HEK293 (cell line): Measurements from ENCODE around the gene SLF2.

Source experiments
- IKZF3 ChIP-seq: fragments of 450-650 bp; IDR thresholded peaks from 2 replicates; pipeline ENCODE4 v1.5.0; 2018; ENCODE audit warnings: missing biosample characterization, mild to moderate bottlenecking, missing genetic modification characterization, moderate library complexity
- KLF1 ChIP-seq: fragments of 450-650 bp; formaldehyde crosslinking; IDR thresholded peaks from 2 replicates; pipeline ENCODE4 v1.5.1; 2016; ENCODE audit warnings: missing biosample characterization, missing genetic modification characterization
- KLF16 ChIP-seq: fragments of 450-650 bp; formaldehyde crosslinking; IDR thresholded peaks from 2 replicates; pipeline ENCODE4 v1.5.1; 2017; ENCODE audit warnings: missing biosample characterization, missing genetic modification characterization
- KLF8 ChIP-seq: fragments of 450-650 bp; formaldehyde crosslinking; IDR thresholded peaks from 2 replicates; pipeline ENCODE4 v1.5.1; 2016; ENCODE audit warnings: missing biosample characterization, missing genetic modification characterization
- PRDM1 ChIP-seq: fragments of 450-650 bp; formaldehyde crosslinking; IDR thresholded peaks from 2 replicates; pipeline ENCODE4; 2016; ENCODE audit warnings: missing biosample characterization, missing genetic modification characterization
- PRDM2 ChIP-seq: fragments of 450-650 bp; formaldehyde crosslinking; IDR thresholded peaks from 2 replicates; pipeline ENCODE4 v1.5.1; 2016; ENCODE audit warnings: missing biosample characterization, missing genetic modification characterization, borderline replicate concordance
- ZBTB49 ChIP-seq: fragments of 450-650 bp; formaldehyde crosslinking; IDR thresholded peaks from 2 replicates; pipeline ENCODE4 v1.5.1; 2016; ENCODE audit warnings: missing biosample characterization, missing genetic modification characterization, low read depth
- ZEB2 ChIP-seq: fragments of 450-650 bp; formaldehyde crosslinking; IDR thresholded peaks from 2 replicates; pipeline ENCODE4 v1.5.1; 2016; ENCODE audit warnings: missing biosample characterization, missing genetic modification characterization
- ZFP37 ChIP-seq: fragments of 450-650 bp; formaldehyde crosslinking; IDR thresholded peaks from 2 replicates; pipeline ENCODE4 v1.5.1; 2016; ENCODE audit warnings: missing biosample characterization, missing genetic modification characterization
- ZFP69B ChIP-seq: fragments of 450-650 bp; formaldehyde crosslinking; IDR thresholded peaks from 2 replicates; pipeline ENCODE4 v1.5.1; 2016; ENCODE audit warnings: missing biosample characterization, missing genetic modification characterization
- ZNF121 ChIP-seq: fragments of 450-650 bp; formaldehyde crosslinking; IDR thresholded peaks from 2 replicates; pipeline ENCODE4 v1.5.1; 2016; ENCODE audit warnings: missing biosample characterization, missing genetic modification characterization
- ZNF132 ChIP-seq: fragments of 450-650 bp; formaldehyde crosslinking; IDR thresholded peaks from 2 replicates; pipeline ENCODE4 v1.5.1; 2017; ENCODE audit warnings: missing biosample characterization, missing genetic modification characterization, borderline replicate concordance
- ZNF140 ChIP-seq: fragments of 450-650 bp; formaldehyde crosslinking; IDR thresholded peaks from 2 replicates; pipeline ENCODE4 v1.5.1; 2016; ENCODE audit warnings: missing biosample characterization, missing genetic modification characterization
- ZNF248 ChIP-seq: fragments of 450-650 bp; formaldehyde crosslinking; IDR thresholded peaks from 2 replicates; pipeline ENCODE4 v1.5.1; 2017; ENCODE audit warnings: missing biosample characterization, missing genetic modification characterization
- ZNF324 ChIP-seq: fragments of 450-650 bp; formaldehyde crosslinking; IDR thresholded peaks from 2 replicates; pipeline ENCODE4 v1.5.1; 2016; ENCODE audit warnings: missing biosample characterization, missing genetic modification characterization
- ZNF341 ChIP-seq: fragments of 450-650 bp; formaldehyde crosslinking; IDR thresholded peaks from 2 replicates; pipeline ENCODE4; 2016; ENCODE audit warnings: low read depth, missing biosample characterization, missing genetic modification characterization
- ZNF426 ChIP-seq: fragments of 450-650 bp; formaldehyde crosslinking; IDR thresholded peaks from 2 replicates; pipeline ENCODE4 v1.5.1; 2017; ENCODE audit warnings: missing biosample characterization, missing genetic modification characterization, mild to moderate bottlenecking, inconsistent platforms, moderate library complexity
- ZNF521 ChIP-seq: fragments of 450-650 bp; formaldehyde crosslinking; IDR thresholded peaks from 2 replicates; pipeline ENCODE4 v1.5.1; 2017; ENCODE audit warnings: missing biosample characterization, mild to moderate bottlenecking, missing genetic modification characterization
- ZNF560 ChIP-seq: fragments of 450-650 bp; formaldehyde crosslinking; IDR thresholded peaks from 2 replicates; pipeline ENCODE4 v1.5.1; 2017; ENCODE audit warnings: missing biosample characterization, missing genetic modification characterization, borderline replicate concordance
- ZNF585B ChIP-seq: fragments of 450-650 bp; formaldehyde crosslinking; IDR thresholded peaks from 2 replicates; pipeline ENCODE4 v1.5.1; 2016; ENCODE audit warnings: missing biosample characterization, missing genetic modification characterization
- ZNF596 ChIP-seq: fragments of 450-650 bp; IDR thresholded peaks from 2 replicates; pipeline ENCODE4 v1.5.0; 2018; ENCODE audit warnings: missing biosample characterization, mild to moderate bottlenecking, missing genetic modification characterization, moderate library complexity
- ZNF610 ChIP-seq: fragments of 450-650 bp; formaldehyde crosslinking; IDR thresholded peaks from 2 replicates; pipeline ENCODE4 v1.5.1; 2016; ENCODE audit warnings: missing biosample characterization, missing genetic modification characterization, borderline replicate concordance
- ZNF621 ChIP-seq: fragments of 450-650 bp; formaldehyde crosslinking; IDR thresholded peaks from 2 replicates; pipeline ENCODE4 v1.5.1; 2017; ENCODE audit warnings: missing biosample characterization, missing genetic modification characterization
- ZNF623 ChIP-seq: fragments of 450-650 bp; formaldehyde crosslinking; IDR thresholded peaks from 2 replicates; pipeline ENCODE4 v1.5.1; 2016; ENCODE audit warnings: missing biosample characterization, missing genetic modification characterization
- ZNF624 ChIP-seq: fragments of 450-650 bp; formaldehyde crosslinking; IDR thresholded peaks from 2 replicates; pipeline ENCODE4 v1.5.1; 2017; ENCODE audit warnings: missing biosample characterization, missing genetic modification characterization
- ZNF626 ChIP-seq: fragments of 450-650 bp; sonication (Bioruptor Pico); formaldehyde crosslinking; IDR thresholded peaks from 2 replicates; pipeline ENCODE4 v1.5.1; 2018; ENCODE audit warnings: missing biosample characterization, missing genetic modification characterization, inconsistent platforms
- ZNF670 ChIP-seq: fragments of 450-650 bp; formaldehyde crosslinking; IDR thresholded peaks from 2 replicates; pipeline ENCODE4 v1.5.1; 2016; ENCODE audit warnings: missing biosample characterization, missing genetic modification characterization, low read depth
- ZNF747 ChIP-seq: fragments of 450-650 bp; formaldehyde crosslinking; IDR thresholded peaks from 2 replicates; pipeline ENCODE4 v1.5.1; 2016; ENCODE audit warnings: missing biosample characterization, missing genetic modification characterization
- ZNF777 ChIP-seq: fragments of 450-650 bp; formaldehyde crosslinking; IDR thresholded peaks from 2 replicates; pipeline ENCODE4 v1.5.1; 2017; ENCODE audit warnings: missing biosample characterization, missing genetic modification characterization, borderline replicate concordance
- ZNF830 ChIP-seq: fragments of 450-650 bp; IDR thresholded peaks from 2 replicates; pipeline ENCODE4 v1.5.0; 2018; ENCODE audit warnings: missing biosample characterization, missing genetic modification characterization, low read depth, mild to moderate bottlenecking, moderate library complexity
- ZSCAN16 ChIP-seq: fragments of 450-650 bp; formaldehyde crosslinking; IDR thresholded peaks from 2 replicates; pipeline ENCODE4 v1.5.1; 2016; ENCODE audit warnings: missing biosample characterization, missing genetic modification characterization
- ZSCAN5A ChIP-seq: fragments of 450-650 bp; formaldehyde crosslinking; IDR thresholded peaks from 2 replicates; pipeline ENCODE4 v1.5.1; 2016; ENCODE audit warnings: missing biosample characterization, missing genetic modification characterization

The SLF2 gene

GRCh38 chr10:100912605-100913469 is at the start of gene SLF2 (continued):
- TF ChIP-seq ZEB2 (tag by site-specific recombination): peak; percentile 65
- no peak; the same call in 1 of the 2 replicates for TF ChIP-seq ZNF623 (tag by site-specific recombination)
- 0 out of 2 replicates have a peak, but pooled peaks have one; percentile 26 for TF ChIP-seq ZFP69B (tag by site-specific recombination)
- peak; percentile 87 for TF ChIP-seq ZNF610
- no peak for TF ChIP-seq ZNF132 (tag by site-specific recombination)
- TF ChIP-seq ZNF596 (tag by site-specific recombination): no peak
- no peak for TF ChIP-seq ZNF624 (tag by site-specific recombination)
- TF ChIP-seq KLF8 (tag by site-specific recombination): peak; percentile 70
- TF ChIP-seq ZNF324 (tag by site-specific recombination): no peak
- no peak for TF ChIP-seq ZNF585B (tag by site-specific recombination)
- no peak for TF ChIP-seq ZNF248 (tag by site-specific recombination)
- TF ChIP-seq ZNF626 (tag by site-specific recombination): no peak
- TF ChIP-seq ZNF341 (tag by site-specific recombination): peak; percentile 90
- peak; percentile 66 for TF ChIP-seq KLF1
- TF ChIP-seq PRDM2 (tag by site-specific recombination): no peak
- TF ChIP-seq ZFP37 (tag by site-specific recombination): peak; percentile 98
- no peak for TF ChIP-seq ZNF747
- no peak for TF ChIP-seq ZBTB49
- TF ChIP-seq ZNF121 (tag by site-specific recombination): no peak
- TF ChIP-seq ZNF621 (tag by site-specific recombination): no peak
- no peak for TF ChIP-seq ZNF830 (tag by site-specific recombination)
- no peak for TF ChIP-seq ZNF521 (tag by site-specific recombination)
- TF ChIP-seq ZSCAN16 (tag by site-specific recombination): no peak
- no peak for TF ChIP-seq ZNF560 (tag by site-specific recombination)
- TF ChIP-seq PRDM1 (tag by site-specific recombination): no peak
- no peak for TF ChIP-seq ZNF670 (tag by site-specific recombination)
- TF ChIP-seq ZSCAN5A (tag by site-specific recombination): 0 out of 2 replicates have a peak, but pooled peaks have one; percentile 53
- no peak for TF ChIP-seq IKZF3 (tag by site-specific recombination)
- no peak for TF ChIP-seq ZNF777 (tag by site-specific recombination)
- no peak for TF ChIP-seq ZNF426
- TF ChIP-seq ZNF140 (tag by site-specific recombination): no peak
- TF ChIP-seq KLF16 (tag by site-specific recombination): peak; percentile 90
